ENCODE data around the gene LBP. TPM values are rescaled to one million over a fixed set of nuclear protein-coding genes. Genes with fewer than 3 reads are reported as not detected.

The LBP gene
- total and polyA plus RNA-seq, 2 donors (not counting 1 experiment from before 2014, with no cell fraction given) = not detected

DNA sequence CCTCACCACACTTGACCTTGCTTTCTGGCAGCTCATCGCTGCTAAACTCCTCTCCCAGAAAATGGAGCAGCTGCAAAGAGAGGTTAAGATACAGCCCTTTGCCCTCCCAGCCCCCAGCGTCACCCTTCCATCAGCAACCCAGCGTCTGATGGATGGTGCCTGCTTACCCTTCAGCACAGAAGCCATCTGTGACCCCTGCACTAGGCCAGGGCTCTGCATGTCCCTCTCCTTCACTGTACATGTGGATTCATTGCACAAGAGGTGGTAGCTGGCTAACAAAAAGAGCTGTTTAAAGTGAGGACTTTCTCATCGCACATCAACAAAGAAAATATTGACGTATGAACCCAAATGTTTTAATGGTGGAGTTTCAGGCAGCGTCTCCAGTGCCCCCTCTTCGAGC is 12.3 kb downstream of the LBP start:
- Histone ChIP-seq H3K79me2 (ENCODE audit: control insufficient read depth, insufficient read depth, low read length) (no peaks in the 10 kb centered on the region), H3K9ac (ENCODE audit: low read length) (no peak overlapping the region), H4K20me1 (ENCODE audit: control insufficient read depth, insufficient read depth, low read length, poor library complexity, severe bottlenecking) (no peaks in the 10 kb centered on the region), H3K4me2 (replicated peaks; ENCODE audit: low read depth, low read length, poor library complexity, severe bottlenecking) (no peak overlapping the region), H3K4me3 (ENCODE audit: control extremely low read depth in 1 of 5, extremely low read depth in 1 of 5, insufficient read depth in 1 of 5, low read depth in 2 of 5, low read length in 4 of 5) (no peak overlapping the region), H3K9me3 (ENCODE audit: control extremely low read depth in 1 of 3, control insufficient read depth in 2 of 3, insufficient read depth in 1 of 3, low read length in 2 of 3) (no peaks in the 10 kb centered on the region), H2AFZ (ENCODE audit: insufficient read depth, low read depth, low read length, poor library complexity, severe bottlenecking) (no peak overlapping the region), H3K27me3 (replicated peaks in 1 of 4; ENCODE audit: control extremely low read depth in 1 of 4, control insufficient read depth in 3 of 4, insufficient read depth in 4 of 4, low read length in 3 of 4) (peaks cover 0 to 2% (median 0%) of the 10 kb centered on the region in 4 experiments), H3K27ac (ENCODE audit: low read length in 2 of 2) (no peak overlapping the region), H3K36me3 (replicated peaks in 1 of 2; ENCODE audit: control extremely low read depth in 1 of 2, control insufficient read depth in 1 of 2, extremely low read depth in 1 of 2, insufficient read depth in 2 of 2, low read length in 1 of 2) (no peaks in the 10 kb centered on the region), H3K4me1 (ENCODE audit: control insufficient read depth in 2 of 2, insufficient read depth in 2 of 2, low read length in 2 of 2) (no peaks in the 10 kb centered on the region)
- 97% methylated on average over 7 of the region's 7 CpGs for WGBS (ENCODE audit: insufficient coverage)
- ChIA-PET CTCF (no interaction called here), POLR2A (no interaction called here)
- TF ChIP-seq EZH2 (IDR thresholded peaks at IDR 0.05; ENCODE audit: borderline replicate concordance, insufficient read depth, low read depth, low read length, poor library complexity, severe bottlenecking) = no peak
- TF ChIP-seq, protein P1, sequence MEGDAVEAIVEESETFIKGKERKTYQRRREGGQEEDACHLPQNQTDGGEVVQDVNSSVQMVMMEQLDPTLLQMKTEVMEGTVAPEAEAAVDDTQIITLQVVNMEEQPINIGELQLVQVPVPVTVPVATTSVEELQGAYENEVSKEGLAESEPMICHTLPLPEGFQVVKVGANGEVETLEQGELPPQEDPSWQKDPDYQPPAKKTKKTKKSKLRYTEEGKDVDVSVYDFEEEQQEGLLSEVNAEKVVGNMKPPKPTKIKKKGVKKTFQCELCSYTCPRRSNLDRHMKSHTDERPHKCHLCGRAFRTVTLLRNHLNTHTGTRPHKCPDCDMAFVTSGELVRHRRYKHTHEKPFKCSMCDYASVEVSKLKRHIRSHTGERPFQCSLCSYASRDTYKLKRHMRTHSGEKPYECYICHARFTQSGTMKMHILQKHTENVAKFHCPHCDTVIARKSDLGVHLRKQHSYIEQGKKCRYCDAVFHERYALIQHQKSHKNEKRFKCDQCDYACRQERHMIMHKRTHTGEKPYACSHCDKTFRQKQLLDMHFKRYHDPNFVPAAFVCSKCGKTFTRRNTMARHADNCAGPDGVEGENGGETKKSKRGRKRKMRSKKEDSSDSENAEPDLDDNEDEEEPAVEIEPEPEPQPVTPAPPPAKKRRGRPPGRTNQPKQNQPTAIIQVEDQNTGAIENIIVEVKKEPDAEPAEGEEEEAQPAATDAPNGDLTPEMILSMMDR (IDR thresholded peaks at IDR 0.05) = no peak
- no peaks in the 10 kb centered on the region for H3K9me3 Mint-ChIP-seq (ENCODE audit: insufficient read depth)
- ATAC-seq (ENCODE audit: low read depth) (no peak), DNase-seq (no peak)
- no peak overlapping the region for H3K4me3 Mint-ChIP-seq
- peaks cover 2% of the 10 kb centered on the region for H3K4me1 Mint-ChIP-seq
- no peaks in the 10 kb centered on the region for H3K27me3 Mint-ChIP-seq
- intact Hi-C loops (cut with micrococcal nuclease) = no loop called here
- H3K27ac Mint-ChIP-seq = no peak overlapping the region

DNA sequence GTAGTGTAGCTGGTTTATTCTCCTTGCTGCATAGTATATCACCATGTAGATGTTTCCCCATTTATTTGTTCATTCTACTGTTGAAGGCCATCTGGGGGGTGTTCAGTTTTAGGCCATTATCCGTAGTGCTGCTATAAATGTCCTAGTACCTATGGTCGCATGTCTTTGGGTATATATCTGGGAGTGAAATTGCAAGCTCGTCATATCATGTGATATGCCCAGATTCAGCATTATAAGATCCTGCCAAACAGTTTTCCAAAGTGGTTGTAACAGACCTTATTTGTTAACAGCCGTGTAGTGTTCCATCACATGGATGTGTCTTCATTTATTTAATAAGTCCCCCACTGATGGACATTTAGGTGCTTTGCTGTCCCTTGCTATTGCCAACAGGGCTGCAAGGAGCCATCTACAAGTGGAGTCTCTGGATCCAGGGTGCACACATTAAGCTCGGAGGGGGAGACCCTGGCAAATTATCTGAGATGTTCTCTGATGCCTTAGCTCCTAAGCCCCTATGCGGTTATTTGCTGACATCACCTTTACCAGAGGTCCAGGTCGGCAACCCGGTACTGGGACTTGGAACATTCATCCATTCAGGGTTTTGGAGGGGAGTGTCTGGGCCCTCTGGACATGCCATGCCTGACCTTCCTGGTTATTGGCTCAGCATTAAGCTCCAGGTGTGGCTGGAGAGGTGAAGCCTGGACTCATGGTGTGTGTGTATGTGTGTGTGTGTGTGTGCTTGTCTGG is 16.9 kb downstream of the LBP start:
- Histone ChIP-seq H3K27ac (ENCODE audit: low read length in 2 of 2) (no peak overlapping the region), H3K4me2 (replicated peaks; ENCODE audit: low read depth, low read length, poor library complexity, severe bottlenecking) (no peak overlapping the region), H3K36me3 (replicated peaks in 1 of 2; ENCODE audit: control extremely low read depth in 1 of 2, control insufficient read depth in 1 of 2, extremely low read depth in 1 of 2, insufficient read depth in 2 of 2, low read length in 1 of 2) (no peaks in the 10 kb centered on the region), H3K9ac (ENCODE audit: low read length) (no peak overlapping the region), H4K20me1 (ENCODE audit: control insufficient read depth, insufficient read depth, low read length, poor library complexity, severe bottlenecking) (no peaks in the 10 kb centered on the region), H3K4me1 (ENCODE audit: control insufficient read depth in 2 of 2, insufficient read depth in 2 of 2, low read length in 2 of 2) (no peaks in the 10 kb centered on the region), H3K9me3 (ENCODE audit: control extremely low read depth in 1 of 3, control insufficient read depth in 2 of 3, insufficient read depth in 1 of 3, low read length in 2 of 3) (no peaks in the 10 kb centered on the region), H3K79me2 (ENCODE audit: control insufficient read depth, insufficient read depth, low read length) (no peaks in the 10 kb centered on the region), H3K4me3 (ENCODE audit: control extremely low read depth in 1 of 5, extremely low read depth in 1 of 5, insufficient read depth in 1 of 5, low read depth in 2 of 5, low read length in 4 of 5) (no peak overlapping the region), H3K27me3 (replicated peaks in 1 of 4; ENCODE audit: control extremely low read depth in 1 of 4, control insufficient read depth in 3 of 4, insufficient read depth in 4 of 4, low read length in 3 of 4) (no peaks in the 10 kb centered on the region), H2AFZ (ENCODE audit: insufficient read depth, low read depth, low read length, poor library complexity, severe bottlenecking) (no peak overlapping the region)
- Mint-ChIP-seq H3K4me1 (no peaks in the 10 kb centered on the region), H3K27ac (no peak overlapping the region), H3K27me3 (peaks cover 5% of the 10 kb centered on the region), H3K9me3 (ENCODE audit: insufficient read depth) (no peaks in the 10 kb centered on the region), H3K4me3 (no peak overlapping the region)
- DNase-seq = no peak
- 91% methylated on average over 7 of the region's 8 CpGs for WGBS (ENCODE audit: insufficient coverage)
- ChIA-PET POLR2A (no interaction called here), CTCF (no interaction called here)
- TF ChIP-seq EZH2 (IDR thresholded peaks at IDR 0.05; ENCODE audit: borderline replicate concordance, insufficient read depth, low read depth, low read length, poor library complexity, severe bottlenecking) = no peak
- TF ChIP-seq, protein P1 (IDR thresholded peaks at IDR 0.05) = no peak
- ATAC-seq (ENCODE audit: low read depth) = no peak
- intact Hi-C loops (cut with micrococcal nuclease) = no loop called here

Measured in B cell (primary cell).